IMR-90 (cell line): ENCODE data around the gene GCSAM.

Source experiments
- CEBPB ChIP-seq: IDR thresholded peaks from 2 replicates; pipeline ENCODE4 v1.6.1; 2012; ENCODE audit warnings: low read depth, low read length, improper control_type of control experiment
- CTCF ChIP-seq: conservative IDR thresholded peaks from 2 replicates; pipeline ENCODE4 v1.5.1; 2012; ENCODE audit warnings: mild to moderate bottlenecking, low read depth, low read length, improper control_type of control experiment
- FOS ChIP-seq: fragments of 150-350 bp; IDR thresholded peaks from 2 replicates; pipeline ENCODE4 v1.6.1; 2016; ENCODE audit warnings: low read depth, low read length
- MAZ ChIP-seq: IDR thresholded peaks from 2 replicates; pipeline ENCODE4 v1.6.1; 2012; ENCODE audit warnings: low read depth, mild to moderate bottlenecking, low read length, improper control_type of control experiment, moderate library complexity, borderline replicate concordance
- MXI1 ChIP-seq: IDR thresholded peaks from 2 replicates; pipeline ENCODE4 v1.6.1; 2012; ENCODE audit warnings: low read depth, mild to moderate bottlenecking, low read length, moderate library complexity, borderline replicate concordance
- NFE2L2 ChIP-seq: fragments of 150-350 bp; IDR thresholded peaks from 2 replicates; pipeline ENCODE4 v1.6.1; 2016; ENCODE audit warnings: low read depth, mild to moderate bottlenecking, low read length
- POLR2A ChIP-seq: IDR thresholded peaks from 2 replicates; pipeline ENCODE4 v1.6.1; 2012; ENCODE audit warnings: mild to moderate bottlenecking, low read depth, low read length
- RCOR1 ChIP-seq: IDR thresholded peaks from 2 replicates; pipeline ENCODE4 v1.6.1; 2012; ENCODE audit warnings: mild to moderate bottlenecking, low read length, improper control_type of control experiment; ENCODE audit not compliant: insufficient replicate concordance
- RFX5 ChIP-seq: IDR thresholded peaks from 2 replicates; pipeline ENCODE4 v1.8.0; 2012; ENCODE audit warnings: low read depth, mild to moderate bottlenecking, low read length, moderate library complexity

- TF ChIP-seq POLR2A (no peak), NFE2L2 (no peak), CTCF (no peak), CEBPB (no peak), MAZ (no peak), RCOR1 (no peak), FOS (no peak), MXI1 (no peak), RFX5 (no peak)
Observed at GRCh38 chr3:112167758-112168157, 34.7 kb upstream of the GCSAM start.
